Panc1 (cell line): Measurements from ENCODE around the gene CCNJL.

Experiments used
- POLR2AphosphoS5 ChIP-seq: IDR thresholded peaks from 2 replicates; pipeline ENCODE4 v1.6.1; 2012; ENCODE audit warnings: mild to moderate bottlenecking, low read depth, low read length, moderate library complexity
- SIN3A ChIP-seq: IDR thresholded peaks from 2 replicates; pipeline ENCODE4 v1.6.1; 2012; ENCODE audit warnings: low read depth, mild to moderate bottlenecking, low read length, moderate library complexity, borderline replicate concordance; ENCODE audit not compliant: insufficient read depth
- TF ChIP-seq, protein P1 (sequence below): fragments of 450-650 bp; IDR thresholded peaks from 2 replicates; pipeline ENCODE4 v1.5.1; 2017; ENCODE audit warnings: mild to moderate bottlenecking
- TF ChIP-seq, protein P2 (sequence below), 2 experiments: IDR thresholded peaks; 2 replicates each; pipeline ENCODE4 v1.6.1; 2011 to 2012; ENCODE audit warnings: low read depth in 2 of 2, control low read depth in 1 of 2, low read length in 1 of 2, mild to moderate bottlenecking in 1 of 2, moderate library complexity in 1 of 2; ENCODE audit not compliant: insufficient read depth in 1 of 2

DNA sequence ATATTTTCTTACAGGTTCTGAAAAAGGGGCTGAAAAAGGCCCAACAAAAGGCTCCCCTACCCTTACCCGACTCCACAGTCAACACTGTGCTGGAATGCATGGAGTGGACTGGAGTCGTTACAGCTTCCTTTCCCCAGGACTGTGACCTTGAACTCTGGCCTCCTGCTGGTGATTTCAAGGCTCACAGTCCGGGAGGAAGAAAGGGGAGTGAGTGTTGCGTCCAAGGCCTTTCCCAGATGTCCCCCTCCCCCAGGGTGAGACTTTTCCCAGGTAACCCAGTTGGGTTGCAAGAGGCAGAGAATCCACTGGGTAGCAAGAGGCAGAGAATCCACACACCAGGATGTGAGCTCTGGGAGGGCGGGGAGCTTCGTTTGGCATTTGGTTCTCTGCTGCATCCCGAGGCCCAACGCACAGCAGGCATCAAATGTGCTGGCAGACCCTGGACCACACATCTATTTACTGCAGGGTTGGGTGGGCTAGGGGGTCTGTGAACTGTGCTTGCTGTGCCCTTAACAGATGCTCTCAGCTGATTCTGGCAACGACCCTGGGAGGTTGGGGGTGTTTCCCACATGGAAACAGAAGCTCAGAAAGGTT is 45.5 kb downstream of the CCNJL start:
- TF ChIP-seq, protein P1, sequence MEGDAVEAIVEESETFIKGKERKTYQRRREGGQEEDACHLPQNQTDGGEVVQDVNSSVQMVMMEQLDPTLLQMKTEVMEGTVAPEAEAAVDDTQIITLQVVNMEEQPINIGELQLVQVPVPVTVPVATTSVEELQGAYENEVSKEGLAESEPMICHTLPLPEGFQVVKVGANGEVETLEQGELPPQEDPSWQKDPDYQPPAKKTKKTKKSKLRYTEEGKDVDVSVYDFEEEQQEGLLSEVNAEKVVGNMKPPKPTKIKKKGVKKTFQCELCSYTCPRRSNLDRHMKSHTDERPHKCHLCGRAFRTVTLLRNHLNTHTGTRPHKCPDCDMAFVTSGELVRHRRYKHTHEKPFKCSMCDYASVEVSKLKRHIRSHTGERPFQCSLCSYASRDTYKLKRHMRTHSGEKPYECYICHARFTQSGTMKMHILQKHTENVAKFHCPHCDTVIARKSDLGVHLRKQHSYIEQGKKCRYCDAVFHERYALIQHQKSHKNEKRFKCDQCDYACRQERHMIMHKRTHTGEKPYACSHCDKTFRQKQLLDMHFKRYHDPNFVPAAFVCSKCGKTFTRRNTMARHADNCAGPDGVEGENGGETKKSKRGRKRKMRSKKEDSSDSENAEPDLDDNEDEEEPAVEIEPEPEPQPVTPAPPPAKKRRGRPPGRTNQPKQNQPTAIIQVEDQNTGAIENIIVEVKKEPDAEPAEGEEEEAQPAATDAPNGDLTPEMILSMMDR = no peak
- TF ChIP-seq POLR2AphosphoS5 (no peak), SIN3A (no peak)
- TF ChIP-seq, protein P2, sequence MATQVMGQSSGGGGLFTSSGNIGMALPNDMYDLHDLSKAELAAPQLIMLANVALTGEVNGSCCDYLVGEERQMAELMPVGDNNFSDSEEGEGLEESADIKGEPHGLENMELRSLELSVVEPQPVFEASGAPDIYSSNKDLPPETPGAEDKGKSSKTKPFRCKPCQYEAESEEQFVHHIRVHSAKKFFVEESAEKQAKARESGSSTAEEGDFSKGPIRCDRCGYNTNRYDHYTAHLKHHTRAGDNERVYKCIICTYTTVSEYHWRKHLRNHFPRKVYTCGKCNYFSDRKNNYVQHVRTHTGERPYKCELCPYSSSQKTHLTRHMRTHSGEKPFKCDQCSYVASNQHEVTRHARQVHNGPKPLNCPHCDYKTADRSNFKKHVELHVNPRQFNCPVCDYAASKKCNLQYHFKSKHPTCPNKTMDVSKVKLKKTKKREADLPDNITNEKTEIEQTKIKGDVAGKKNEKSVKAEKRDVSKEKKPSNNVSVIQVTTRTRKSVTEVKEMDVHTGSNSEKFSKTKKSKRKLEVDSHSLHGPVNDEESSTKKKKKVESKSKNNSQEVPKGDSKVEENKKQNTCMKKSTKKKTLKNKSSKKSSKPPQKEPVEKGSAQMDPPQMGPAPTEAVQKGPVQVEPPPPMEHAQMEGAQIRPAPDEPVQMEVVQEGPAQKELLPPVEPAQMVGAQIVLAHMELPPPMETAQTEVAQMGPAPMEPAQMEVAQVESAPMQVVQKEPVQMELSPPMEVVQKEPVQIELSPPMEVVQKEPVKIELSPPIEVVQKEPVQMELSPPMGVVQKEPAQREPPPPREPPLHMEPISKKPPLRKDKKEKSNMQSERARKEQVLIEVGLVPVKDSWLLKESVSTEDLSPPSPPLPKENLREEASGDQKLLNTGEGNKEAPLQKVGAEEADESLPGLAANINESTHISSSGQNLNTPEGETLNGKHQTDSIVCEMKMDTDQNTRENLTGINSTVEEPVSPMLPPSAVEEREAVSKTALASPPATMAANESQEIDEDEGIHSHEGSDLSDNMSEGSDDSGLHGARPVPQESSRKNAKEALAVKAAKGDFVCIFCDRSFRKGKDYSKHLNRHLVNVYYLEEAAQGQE (IDR thresholded peaks at IDR 0.05; ENCODE audit: insufficient read depth in 1 of 2, low read depth in 2 of 2, low read length in 1 of 2) = no peak
